Activated naive CD4-positive, alpha-beta T cell treated with anti-CD3 and anti-CD28 coated beads, Interleukin-2, amount 50 U/mL, for 24 hours (primary cell): Measurements from ENCODE around the gene USP9X.
"Not testable (repeated sequence)": the region's sequence is repeated elsewhere in the genome, so short reads cannot be mapped to it uniquely, and the experiment has no call there.

Experiments
- H3K27ac Mint-ChIP-seq: one replicate; pipeline ENCODE4 v1.8.0; 2021; ENCODE audit warnings: mild to moderate bottlenecking, mixed read lengths
- H3K27me3 Mint-ChIP-seq: one replicate; pipeline ENCODE4 v1.8.0; 2021; ENCODE audit warnings: mixed read lengths
- H3K36me3 Mint-ChIP-seq: one replicate; pipeline ENCODE4 v1.8.0; 2021; ENCODE audit warnings: mixed read lengths
- H3K4me1 Mint-ChIP-seq: one replicate; pipeline ENCODE4 v1.8.0; 2021; ENCODE audit warnings: mixed read lengths
- H3K4me3 Mint-ChIP-seq: one replicate; pipeline ENCODE4 v1.8.0; 2021; ENCODE audit warnings: mild to moderate bottlenecking, mixed read lengths
- H3K9me3 Mint-ChIP-seq: one replicate; pipeline ENCODE4 v1.8.0; 2021; ENCODE audit warnings: mixed read lengths

Gene USP9X

GRCh38 chrX:41250867-41251266 is 165.6 kb downstream of the USP9X start:
- no peaks in the 10 kb centered on the region for H3K27me3 Mint-ChIP-seq
- H3K4me3 Mint-ChIP-seq: no peak overlapping the region
- no peaks in the 10 kb centered on the region for H3K9me3 Mint-ChIP-seq
- peaks cover 3% of the 10 kb centered on the region for H3K4me1 Mint-ChIP-seq
- H3K27ac Mint-ChIP-seq: no peak overlapping the region
- no peaks in the 10 kb centered on the region for H3K36me3 Mint-ChIP-seq

DNA sequence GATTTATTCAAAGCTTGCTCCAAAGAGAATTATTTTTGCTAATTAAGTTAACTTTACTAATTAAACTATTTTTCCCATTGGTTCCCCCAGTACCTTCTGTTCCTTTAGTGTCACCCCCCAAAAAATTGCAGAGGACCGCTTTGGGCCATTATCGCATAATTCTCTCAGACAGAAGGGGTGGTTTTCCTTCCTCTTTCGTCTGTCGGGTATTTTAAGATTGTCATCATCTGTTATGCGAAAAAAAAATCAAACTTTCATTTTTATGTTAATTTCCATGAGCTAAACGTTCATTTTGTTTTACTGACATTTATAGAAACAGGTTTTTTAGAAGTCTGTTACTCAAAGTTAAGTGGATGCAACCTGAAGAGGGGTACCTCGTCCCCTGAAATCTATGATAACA is 172.6 kb downstream of the USP9X start:
- Mint-ChIP-seq H3K4me3 (no peak overlapping the region), H3K27ac (no peak overlapping the region), H3K27me3 (no peaks in the 10 kb centered on the region), H3K36me3 (no peaks in the 10 kb centered on the region), H3K9me3 (no peaks in the 10 kb centered on the region), H3K4me1 (peaks cover 3% of the 10 kb centered on the region)

GRCh38 chrX:41258226-41258625 is 173.0 kb downstream of the USP9X start:
- H3K4me1 Mint-ChIP-seq: peaks cover 3% of the 10 kb centered on the region
- no peaks in the 10 kb centered on the region for H3K9me3 Mint-ChIP-seq
- H3K27ac Mint-ChIP-seq: no peak overlapping the region
- H3K27me3 Mint-ChIP-seq: no peaks in the 10 kb centered on the region
- no peak overlapping the region for H3K4me3 Mint-ChIP-seq
- H3K36me3 Mint-ChIP-seq: no peaks in the 10 kb centered on the region

GRCh38 chrX:41258871-41259270 is 173.6 kb downstream of the USP9X start:
- no peaks in the 10 kb centered on the region for H3K9me3 Mint-ChIP-seq
- H3K4me1 Mint-ChIP-seq: no peaks in the 10 kb centered on the region
- H3K4me3 Mint-ChIP-seq: no peak overlapping the region
- H3K27me3 Mint-ChIP-seq: no peaks in the 10 kb centered on the region
- no peaks in the 10 kb centered on the region for H3K36me3 Mint-ChIP-seq
- no peak overlapping the region for H3K27ac Mint-ChIP-seq

GRCh38 chrX:41259516-41259915 is 174.3 kb downstream of the USP9X start:
- Mint-ChIP-seq H3K27me3 (no peaks in the 10 kb centered on the region), H3K36me3 (no peaks in the 10 kb centered on the region), H3K27ac (no peak overlapping the region), H3K4me3 (no peak overlapping the region), H3K9me3 (no peaks in the 10 kb centered on the region), H3K4me1 (no peaks in the 10 kb centered on the region)

DNA sequence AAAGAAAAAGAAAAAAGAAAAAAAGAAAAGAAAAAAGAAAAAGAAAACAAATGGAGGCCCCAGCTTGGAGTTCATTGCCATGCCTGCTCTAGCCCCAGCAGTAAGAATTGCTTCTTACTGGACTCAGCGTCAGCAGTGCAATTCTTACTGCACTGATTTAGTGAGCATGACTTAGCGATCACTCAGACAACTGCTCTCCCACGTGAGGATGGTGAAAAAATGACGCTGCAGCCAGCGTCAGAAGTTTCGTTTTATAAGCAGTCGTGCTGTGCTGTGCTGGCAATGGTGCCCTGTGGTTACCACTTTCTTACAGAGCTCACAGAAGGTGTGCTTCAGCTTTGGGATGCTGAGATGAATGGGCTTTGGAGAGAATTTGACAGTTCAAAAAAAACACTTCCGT is 180.4 kb downstream of the USP9X start:
- Mint-ChIP-seq H3K4me1 (peaks cover 5% of the 10 kb centered on the region), H3K4me3 (peak overlapping the region; percentile 1), H3K27me3 (no peaks in the 10 kb centered on the region), H3K9me3 (no peaks in the 10 kb centered on the region), H3K27ac (no peak overlapping the region), H3K36me3 (no peaks in the 10 kb centered on the region)

DNA sequence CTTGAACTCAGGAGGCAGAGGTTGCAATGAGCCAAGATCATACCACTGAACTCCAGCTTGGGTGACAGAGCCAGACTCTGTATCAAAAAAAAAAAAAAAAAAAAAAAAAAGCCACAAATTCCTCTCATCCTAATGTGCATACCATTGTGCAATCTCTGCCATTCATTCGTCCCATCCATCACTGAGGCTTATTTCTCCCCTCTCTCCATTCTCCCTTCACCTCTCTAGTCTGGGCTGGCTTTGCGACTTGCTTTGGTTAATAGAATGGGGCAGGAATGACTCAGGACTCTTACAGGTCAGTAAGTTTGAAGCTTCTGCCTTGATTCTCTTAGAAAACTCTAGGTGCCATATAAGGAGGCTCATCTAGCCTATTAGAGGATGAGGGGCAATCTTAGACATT is 188.4 kb downstream of the USP9X start:
- no peaks in the 10 kb centered on the region for H3K36me3 Mint-ChIP-seq

GRCh38 chrX:41275661-41276609 is 190.7 kb downstream of the USP9X start:
- no peak overlapping the region for H3K27ac Mint-ChIP-seq
- no peaks in the 10 kb centered on the region for H3K36me3 Mint-ChIP-seq
- peaks cover 13% of the 10 kb centered on the region for H3K4me1 Mint-ChIP-seq
- peak overlapping the region; percentile 78 for H3K4me3 Mint-ChIP-seq
- no peaks in the 10 kb centered on the region for H3K9me3 Mint-ChIP-seq
- H3K27me3 Mint-ChIP-seq: no peaks in the 10 kb centered on the region

More for the DNA sequence above, 188.4 kb downstream of the USP9X start:
- Mint-ChIP-seq H3K4me3 (no peak overlapping the region), H3K27ac (no peak overlapping the region), H3K27me3 (no peaks in the 10 kb centered on the region), H3K4me1 (peaks cover 13% of the 10 kb centered on the region), H3K9me3 (no peaks in the 10 kb centered on the region)

DNA sequence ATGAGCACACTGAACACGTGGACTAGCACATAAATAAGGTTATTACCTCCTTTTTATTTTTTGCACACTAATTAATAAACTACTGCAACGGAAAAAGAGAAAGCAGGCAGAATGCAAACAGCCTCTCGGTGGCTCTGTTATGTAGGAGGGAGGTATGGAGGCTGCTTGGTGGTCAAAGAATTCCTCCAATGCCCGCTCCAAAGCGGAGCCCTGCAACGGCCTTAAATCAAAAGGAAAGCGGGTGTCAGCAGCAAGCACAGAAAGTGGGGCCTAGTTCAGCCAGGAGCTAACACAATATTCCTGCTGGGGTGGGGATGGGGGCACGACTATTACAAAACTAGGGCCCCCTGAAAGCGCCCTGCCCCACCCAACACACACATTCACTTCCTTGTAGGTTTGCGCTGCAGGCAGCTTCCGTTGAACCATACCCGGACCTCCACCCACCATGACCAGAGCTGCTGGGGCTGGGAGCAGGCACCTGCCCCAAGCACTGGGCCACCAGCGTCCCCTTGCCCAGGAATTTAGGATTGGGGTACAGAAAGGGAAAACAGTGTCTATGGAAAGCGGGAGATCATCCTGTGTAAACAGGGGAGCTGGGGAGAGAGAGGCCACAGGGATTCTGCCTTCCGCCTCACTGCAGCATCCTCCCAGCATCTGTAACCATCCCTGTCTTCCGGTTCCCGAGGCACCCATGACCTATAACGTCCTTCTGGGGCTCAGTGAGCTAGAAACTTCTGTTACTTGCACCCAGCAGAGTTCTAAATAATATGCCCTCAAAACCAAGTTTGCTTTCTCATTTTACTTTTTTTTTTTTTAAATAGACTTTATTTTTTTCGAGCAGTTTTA is 191.6 kb downstream of the USP9X start:
- H3K9me3 Mint-ChIP-seq: no peaks in the 10 kb centered on the region
- no peaks in the 10 kb centered on the region for H3K36me3 Mint-ChIP-seq
- H3K4me3 Mint-ChIP-seq: peak overlapping the region; percentile 64
- peaks cover 13% of the 10 kb centered on the region for H3K4me1 Mint-ChIP-seq
- no peak overlapping the region for H3K27ac Mint-ChIP-seq
- H3K27me3 Mint-ChIP-seq: no peaks in the 10 kb centered on the region

- not testable (repeated sequence) for H3K27me3 Mint-ChIP-seq, H3K36me3 Mint-ChIP-seq, H3K4me3 Mint-ChIP-seq, H3K9me3 Mint-ChIP-seq, H3K4me1 Mint-ChIP-seq, H3K27ac Mint-ChIP-seq
These were observed 197.1 kb downstream of the USP9X start for GRCh38 chrX:41282307-41282706.

DNA sequence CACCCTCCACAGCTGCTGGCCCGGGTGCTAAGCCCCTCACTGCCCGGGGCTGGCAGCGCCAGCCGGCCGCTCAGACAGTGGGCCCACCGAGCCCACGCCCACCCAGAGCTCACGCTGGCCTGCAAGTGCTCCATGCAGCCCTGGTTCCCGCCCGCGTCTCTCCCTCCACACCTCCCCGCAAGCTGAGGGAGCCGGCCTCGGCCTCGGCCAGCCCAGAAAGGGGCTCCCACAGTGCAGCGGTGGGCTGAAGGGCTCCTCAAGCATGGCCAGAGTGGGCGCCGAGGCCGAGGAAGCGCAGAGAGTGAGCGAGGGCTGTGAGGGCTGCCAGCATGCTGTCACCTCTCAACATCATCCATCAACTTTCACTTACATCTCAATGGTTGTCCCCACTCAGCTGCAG is 200.7 kb downstream of the USP9X start:
- not testable (repeated sequence) for H3K4me1 Mint-ChIP-seq, H3K36me3 Mint-ChIP-seq, H3K27ac Mint-ChIP-seq, H3K9me3 Mint-ChIP-seq, H3K4me3 Mint-ChIP-seq, H3K27me3 Mint-ChIP-seq
